ENCODE measurements around the gene PLAGL2.

Gene PLAGL2

DNA sequence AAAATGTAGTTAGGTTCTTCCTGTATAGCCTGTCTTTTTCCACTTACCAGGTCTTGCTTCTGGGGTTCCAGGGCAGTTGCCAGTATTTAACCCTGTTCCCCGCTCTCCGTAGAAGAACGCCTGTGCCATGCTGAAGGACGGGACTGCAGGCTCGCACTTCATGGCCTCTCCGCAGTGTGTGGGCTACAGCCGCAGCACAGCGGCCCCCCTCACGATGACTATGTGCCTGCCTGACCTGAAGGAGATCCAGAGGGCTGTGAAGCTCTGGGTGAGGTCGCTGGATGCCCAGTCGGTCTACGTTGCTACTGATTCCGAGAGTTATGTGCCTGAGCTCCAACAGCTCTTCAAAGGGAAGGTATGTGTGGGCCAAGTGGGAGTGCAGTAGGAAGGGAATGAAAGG lies 23.2 kb upstream of the PLAGL2 start:
- Histone ChIP-seq H3K9me3 (ENCODE audit: insufficient read depth, low read depth, low read length) (peaks cover 2% of the 10 kb centered on the region), H3K23ac (ENCODE audit: low read length) (no peak overlapping the region), H4K91ac (ENCODE audit: low read depth, low read length) (no peak overlapping the region), H2BK120ac (ENCODE audit: insufficient read depth, low read length, poor library complexity) (no peak overlapping the region), H3K27me3 (ENCODE audit: insufficient read depth, low read length) (no peaks in the 10 kb centered on the region), H3K4me3 (ENCODE audit: low read depth, low read length) (no peak overlapping the region), H3K14ac (ENCODE audit: low read length) (no peak overlapping the region), H3K4me1 (ENCODE audit: control insufficient read depth in 1 of 2, insufficient read depth in 2 of 2, low read length in 2 of 2) (peaks cover 10 to 18% of the 10 kb centered on the region in 2 experiments), H3K79me2 (ENCODE audit: control insufficient read depth, insufficient read depth, low read length, poor library complexity) (no peaks in the 10 kb centered on the region), H3K36me3 (ENCODE audit: control insufficient read depth in 1 of 2, insufficient read depth in 2 of 2, low read length in 2 of 2) (peaks cover 45 to 49% of the 10 kb centered on the region in 2 experiments), H4K8ac (ENCODE audit: low read depth, low read length) (no peak overlapping the region), H4K12ac (ENCODE audit: low read depth, low read length) (no peak overlapping the region), H2AFZ (ENCODE audit: insufficient read depth, low read length, poor library complexity) (no peak overlapping the region), H2BK12ac (ENCODE audit: low read length) (no peak overlapping the region), H3K27ac (ENCODE audit: low read depth, low read length) (no peak overlapping the region), H3K4me2 (ENCODE audit: low read length) (no peak overlapping the region), H3K9ac (ENCODE audit: low read length) (no peak overlapping the region), H2BK5ac (ENCODE audit: low read depth, low read length, poor library complexity) (no peak overlapping the region), H3K79me1 (ENCODE audit: low read length) (peaks cover 4% of the 10 kb centered on the region), H3K4ac (ENCODE audit: low read depth, low read length) (no peak overlapping the region), H2AK5ac (ENCODE audit: low read length) (no peak overlapping the region), H3K18ac (ENCODE audit: low read length) (no peak overlapping the region)
- no CpG with 5 or more reads among the region's 13 CpGs for WGBS (ENCODE audit: extremely low coverage, insufficient coverage, insufficient read length)
- no peak for DNase-seq

DNA sequence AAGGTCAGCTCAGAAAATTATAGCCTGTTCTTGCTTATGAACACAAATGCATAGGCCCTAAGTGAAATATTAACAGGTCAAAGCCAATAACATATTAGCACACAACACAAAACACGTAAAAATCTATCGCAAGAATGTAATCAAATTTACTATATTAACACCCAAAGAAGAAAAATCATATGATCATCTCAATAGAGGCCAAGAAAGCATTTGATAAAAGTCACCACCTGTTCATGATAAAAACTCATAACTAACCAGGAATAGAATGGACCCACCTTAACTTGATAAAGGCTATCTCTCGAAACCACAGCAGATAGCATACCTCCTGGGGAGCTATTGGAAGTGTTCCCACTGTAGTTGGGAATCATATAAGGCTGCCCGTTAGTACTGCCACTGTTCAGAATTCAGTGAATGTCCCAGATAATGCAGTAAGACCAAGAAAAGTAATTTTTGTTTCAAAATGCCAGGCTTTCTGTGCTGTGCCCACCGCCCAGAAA lies 21.8 kb upstream of the PLAGL2 start:
- Histone ChIP-seq H3K27me3 (ENCODE audit: insufficient read depth, low read length) (no peaks in the 10 kb centered on the region), H3K4me3 (ENCODE audit: low read depth, low read length) (no peak overlapping the region), H3K4me1 (ENCODE audit: control insufficient read depth in 1 of 2, insufficient read depth in 2 of 2, low read length in 2 of 2) (peaks cover 10 to 18% of the 10 kb centered on the region in 2 experiments), H4K12ac (ENCODE audit: low read depth, low read length) (no peak overlapping the region), H2AFZ (ENCODE audit: insufficient read depth, low read length, poor library complexity) (no peak overlapping the region), H3K9me3 (ENCODE audit: insufficient read depth, low read depth, low read length) (no peaks in the 10 kb centered on the region), H2BK5ac (ENCODE audit: low read depth, low read length, poor library complexity) (no peak overlapping the region), H3K27ac (ENCODE audit: low read depth, low read length) (no peak overlapping the region), H3K79me1 (ENCODE audit: low read length) (peaks cover 4% of the 10 kb centered on the region), H2BK12ac (ENCODE audit: low read length) (no peak overlapping the region), H3K9ac (ENCODE audit: low read length) (no peak overlapping the region), H2AK5ac (ENCODE audit: low read length) (no peak overlapping the region), H3K36me3 (ENCODE audit: control insufficient read depth in 1 of 2, insufficient read depth in 2 of 2, low read length in 2 of 2) (peaks cover 39 to 40% of the 10 kb centered on the region in 2 experiments), H4K8ac (ENCODE audit: low read depth, low read length) (no peak overlapping the region), H4K91ac (ENCODE audit: low read depth, low read length) (no peak overlapping the region), H3K14ac (ENCODE audit: low read length) (no peak overlapping the region), H3K18ac (ENCODE audit: low read length) (no peak overlapping the region), H2BK120ac (ENCODE audit: insufficient read depth, low read length, poor library complexity) (no peak overlapping the region), H3K4me2 (ENCODE audit: low read length) (no peak overlapping the region), H3K4ac (ENCODE audit: low read depth, low read length) (no peak overlapping the region), H3K79me2 (ENCODE audit: control insufficient read depth, insufficient read depth, low read length, poor library complexity) (no peaks in the 10 kb centered on the region), H3K23ac (ENCODE audit: low read length) (no peak overlapping the region)
- DNase-seq = no peak
- WGBS (ENCODE audit: extremely low coverage, insufficient coverage, insufficient read length) = 100% methylated on average over 2 of the region's 5 CpGs

DNA sequence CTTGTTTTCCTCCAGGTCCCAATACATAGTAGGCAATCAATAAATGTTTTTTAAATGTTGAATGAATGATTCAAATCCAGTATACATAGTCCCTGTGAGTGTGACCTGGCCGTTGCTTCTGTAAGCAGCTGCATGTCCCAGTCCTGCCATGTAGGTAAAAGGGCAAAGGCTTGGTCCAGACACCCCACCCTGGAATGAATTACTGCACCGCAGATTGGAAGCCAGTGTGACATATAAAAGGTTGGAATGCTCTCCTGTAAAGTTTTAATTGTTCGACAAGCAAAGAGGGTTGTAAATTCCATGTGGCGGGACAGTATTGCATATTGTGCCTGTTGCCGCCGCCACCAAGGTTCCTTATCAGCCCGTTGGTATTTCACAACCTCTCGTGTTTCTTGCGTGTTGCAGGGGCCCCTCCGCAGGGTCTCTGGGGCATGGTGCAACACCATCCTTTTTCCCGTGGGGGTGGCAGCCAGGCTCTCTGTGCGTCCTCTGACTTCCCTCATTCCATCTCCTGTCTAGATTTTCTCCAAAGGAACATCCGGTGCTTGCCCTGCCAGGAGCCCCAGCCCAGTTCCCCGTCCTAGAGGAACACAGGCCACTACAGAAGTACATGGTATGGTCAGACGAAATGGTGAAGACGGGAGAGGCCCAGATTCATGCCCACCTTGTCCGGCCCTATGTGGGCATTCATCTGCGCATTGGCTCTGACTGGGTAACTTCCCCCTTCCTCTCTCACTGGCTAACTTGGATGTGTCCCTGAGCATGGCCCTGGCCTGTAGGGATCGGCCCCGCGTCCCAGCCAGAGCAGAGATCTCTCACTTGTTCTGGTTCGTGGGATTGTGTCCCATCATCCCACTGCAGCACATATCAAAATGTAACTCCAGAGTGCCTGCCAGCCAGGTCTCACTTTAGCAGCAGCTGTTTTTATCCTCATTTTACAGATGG lies 20.5 kb upstream of the PLAGL2 start:
- peak overlapping the region; percentile 12 for H3K14ac ChIP-seq (ENCODE audit: low read length)
- H3K9me3 ChIP-seq (ENCODE audit: insufficient read depth, low read depth, low read length) = peaks cover 2% of the 10 kb centered on the region

DNA sequence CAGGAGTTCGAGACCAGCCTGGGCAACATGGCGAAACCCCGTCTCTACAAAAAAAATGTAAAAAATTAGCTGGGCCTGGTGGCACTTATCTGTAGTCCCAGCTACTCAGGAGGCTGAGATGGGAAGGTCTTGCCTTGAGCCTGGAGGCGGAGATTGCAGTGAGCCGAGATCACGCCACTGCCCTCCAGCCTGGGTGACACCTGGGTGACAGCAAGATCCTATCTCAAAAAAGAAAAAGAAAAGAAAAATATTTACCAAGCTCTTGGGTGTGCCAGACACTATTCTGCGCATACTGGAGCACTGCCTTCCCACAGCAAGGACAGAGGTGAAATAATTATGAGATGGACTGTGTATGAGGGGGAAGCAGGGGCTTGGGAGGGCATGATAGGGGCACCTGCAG lies 19.8 kb upstream of the PLAGL2 start:
- H3K9ac ChIP-seq (ENCODE audit: low read length) = peak overlapping the region; percentile 29
- H3K9me3 ChIP-seq (ENCODE audit: insufficient read depth, low read depth, low read length) = peaks cover 2% of the 10 kb centered on the region
- no peak overlapping the region for H2BK12ac ChIP-seq (ENCODE audit: low read length)
- no peak overlapping the region for H2AK5ac ChIP-seq (ENCODE audit: low read length)
- H2AFZ ChIP-seq (ENCODE audit: insufficient read depth, low read length, poor library complexity) = no peak overlapping the region
- H3K23ac ChIP-seq (ENCODE audit: low read length) = no peak overlapping the region
- H4K91ac ChIP-seq (ENCODE audit: low read depth, low read length) = peak overlapping the region; percentile 68
- no peak overlapping the region for H3K4ac ChIP-seq (ENCODE audit: low read depth, low read length)
- H3K18ac ChIP-seq (ENCODE audit: low read length) = no peak overlapping the region
- H3K27ac ChIP-seq (ENCODE audit: low read depth, low read length) = peak overlapping the region; percentile 61
- H4K8ac ChIP-seq (ENCODE audit: low read depth, low read length) = no peak overlapping the region
- H3K79me2 ChIP-seq (ENCODE audit: control insufficient read depth, insufficient read depth, low read length, poor library complexity) = no peaks in the 10 kb centered on the region
- H3K14ac ChIP-seq (ENCODE audit: low read length) = no peak overlapping the region
- WGBS (ENCODE audit: extremely low coverage, insufficient coverage, insufficient read length) = no CpG with 5 or more reads among the region's 7 CpGs
- peak; percentile 66 to 82 for DNase-seq
- H3K4me1 ChIP-seq (ENCODE audit: control insufficient read depth in 1 of 2, insufficient read depth in 2 of 2, low read length in 2 of 2) = peaks cover 10 to 18% of the 10 kb centered on the region in 2 experiments
- no peak overlapping the region for H3K4me3 ChIP-seq (ENCODE audit: low read depth, low read length)
- peak overlapping the region; percentile 6 for H2BK120ac ChIP-seq (ENCODE audit: insufficient read depth, low read length, poor library complexity)
- H3K4me2 ChIP-seq (ENCODE audit: low read length) = peak overlapping the region; percentile 32
- peaks cover 4% of the 10 kb centered on the region for H3K79me1 ChIP-seq (ENCODE audit: low read length)
- peaks cover 31 to 36% of the 10 kb centered on the region in 2 experiments for H3K36me3 ChIP-seq (ENCODE audit: control insufficient read depth in 1 of 2, insufficient read depth in 2 of 2, low read length in 2 of 2)
- H3K27me3 ChIP-seq (ENCODE audit: insufficient read depth, low read length) = no peaks in the 10 kb centered on the region
- H4K12ac ChIP-seq (ENCODE audit: low read depth, low read length) = no peak overlapping the region
- peak overlapping the region; percentile 55 for H2BK5ac ChIP-seq (ENCODE audit: low read depth, low read length, poor library complexity)

More for the DNA sequence above, 20.5 kb upstream of the PLAGL2 start:
- no peak overlapping the region for H3K4ac ChIP-seq (ENCODE audit: low read depth, low read length)
- no CpG with 5 or more reads among the region's 22 CpGs for WGBS (ENCODE audit: extremely low coverage, insufficient coverage, insufficient read length)
- peaks cover 30 to 35% of the 10 kb centered on the region in 2 experiments for H3K36me3 ChIP-seq (ENCODE audit: control insufficient read depth in 1 of 2, insufficient read depth in 2 of 2, low read length in 2 of 2)
- peak overlapping the region; percentile 3 for H2BK12ac ChIP-seq (ENCODE audit: low read length)
- no peak overlapping the region for H3K4me3 ChIP-seq (ENCODE audit: low read depth, low read length)
- H3K27ac ChIP-seq (ENCODE audit: low read depth, low read length) = peak overlapping the region; percentile 61
- H3K79me1 ChIP-seq (ENCODE audit: low read length) = peaks cover 4% of the 10 kb centered on the region
- peak overlapping the region; percentile 5 for H3K18ac ChIP-seq (ENCODE audit: low read length)
- H2AFZ ChIP-seq (ENCODE audit: insufficient read depth, low read length, poor library complexity) = no peak overlapping the region
- H3K4me1 ChIP-seq (ENCODE audit: control insufficient read depth in 1 of 2, insufficient read depth in 2 of 2, low read length in 2 of 2) = peaks cover 10 to 18% of the 10 kb centered on the region in 2 experiments
- H3K23ac ChIP-seq (ENCODE audit: low read length) = no peak overlapping the region
- H2AK5ac ChIP-seq (ENCODE audit: low read length) = no peak overlapping the region
- H3K4me2 ChIP-seq (ENCODE audit: low read length) = peak overlapping the region; percentile 32
- no peak overlapping the region for H3K9ac ChIP-seq (ENCODE audit: low read length)
- no peaks in the 10 kb centered on the region for H3K79me2 ChIP-seq (ENCODE audit: control insufficient read depth, insufficient read depth, low read length, poor library complexity)
- H2BK5ac ChIP-seq (ENCODE audit: low read depth, low read length, poor library complexity) = peak overlapping the region; percentile 55
- H4K91ac ChIP-seq (ENCODE audit: low read depth, low read length) = peak overlapping the region; percentile 6
- H4K8ac ChIP-seq (ENCODE audit: low read depth, low read length) = no peak overlapping the region
- H2BK120ac ChIP-seq (ENCODE audit: insufficient read depth, low read length, poor library complexity) = peak overlapping the region; percentile 33
- no peak overlapping the region for H4K12ac ChIP-seq (ENCODE audit: low read depth, low read length)
- DNase-seq = peak; percentile 86 to 93
- H3K27me3 ChIP-seq (ENCODE audit: insufficient read depth, low read length) = no peaks in the 10 kb centered on the region

Measured in trophoblast cell (in vitro differentiated cells and primary cell).